MCF 10A (cell line): ENCODE measurements around the gene PTPRE. TPM values are rescaled to one million over a fixed set of nuclear protein-coding genes. Genes with fewer than 3 reads are reported as not detected.

Source experiments
- BruUV-seq: library from RNA; stranded (reverse); fragments of 400-500 nt; replicated peaks from 2 replicates; lab custom pipeline; 2021; lab: Mats Ljungman, UMichigan
- CTCF ChIA-PET: fragments of 300-600 bp; sonication (Branson Sonifier 250); formaldehyde crosslinking; extraction: SDS; loops from one replicate; lab custom pipeline; 2021; ENCODE audit warnings: antibody characterized with exemption, inconsistent platforms; lab: Yijun Ruan, JAX
- POLR2A ChIA-PET: fragments of 300-600, 350-650 bp; sonication (Branson Sonifier 250); formaldehyde crosslinking; extraction: SDS; loops from one replicate; lab custom pipeline; 2020; ENCODE audit warnings: antibody characterized with exemption, inconsistent platforms; lab: Yijun Ruan, JAX
- DNase-seq: peaks from one replicate; pipeline ENCODE4 v3.0.0-alpha.2; 2018; ENCODE audit not compliant: unreplicated experiment
- H3K27ac Mint-ChIP-seq: one replicate; pipeline ENCODE4 v1.8.0; 2022; ENCODE audit warnings: mild to moderate bottlenecking, low read depth, mixed read lengths; ENCODE audit not compliant: unreplicated experiment
- H3K27me3 Mint-ChIP-seq: one replicate; pipeline ENCODE4 v1.8.0; 2022; ENCODE audit warnings: mixed read lengths; ENCODE audit not compliant: insufficient read depth, unreplicated experiment
- H3K36me3 Mint-ChIP-seq: one replicate; pipeline ENCODE4 v1.8.0; 2022; ENCODE audit warnings: mild to moderate bottlenecking, moderate library complexity, mixed read lengths; ENCODE audit not compliant: insufficient read depth, unreplicated experiment
- H3K4me1 Mint-ChIP-seq: one replicate; pipeline ENCODE4 v1.8.0; 2022; ENCODE audit warnings: mixed read lengths; ENCODE audit not compliant: insufficient read depth, unreplicated experiment
- H3K4me3 Mint-ChIP-seq: one replicate; pipeline ENCODE4 v1.8.0; 2022; ENCODE audit warnings: mild to moderate bottlenecking, moderate library complexity, mixed read lengths; ENCODE audit not compliant: unreplicated experiment
- H3K9me3 Mint-ChIP-seq: one replicate; pipeline ENCODE4 v1.8.0; 2022; ENCODE audit warnings: mixed read lengths; ENCODE audit not compliant: unreplicated experiment
- intact Hi-C: fragments of 100-400 bp; cut with micrococcal nuclease; formaldehyde crosslinking; loops from 2 replicates; pipeline ENCODE4 v1.14.1; 2022
- total RNA-seq: library from RNA; stranded (reverse); gene quantifications from 2 replicates; pipeline ENCODE4 v1.2.3, GENCODE V29; 2022
- TF ChIP-seq, protein P1 (sequence below): fragments of 200-600 bp; IDR thresholded peaks from one replicate; pipeline ENCODE4 v1.8.0; 2022; ENCODE audit warnings: antibody characterized with exemption, mild to moderate bottlenecking; ENCODE audit not compliant: unreplicated experiment

PTPRE gene
- total RNA-seq, 1 experiment from 2014 or later = 34.6 TPM

DNA sequence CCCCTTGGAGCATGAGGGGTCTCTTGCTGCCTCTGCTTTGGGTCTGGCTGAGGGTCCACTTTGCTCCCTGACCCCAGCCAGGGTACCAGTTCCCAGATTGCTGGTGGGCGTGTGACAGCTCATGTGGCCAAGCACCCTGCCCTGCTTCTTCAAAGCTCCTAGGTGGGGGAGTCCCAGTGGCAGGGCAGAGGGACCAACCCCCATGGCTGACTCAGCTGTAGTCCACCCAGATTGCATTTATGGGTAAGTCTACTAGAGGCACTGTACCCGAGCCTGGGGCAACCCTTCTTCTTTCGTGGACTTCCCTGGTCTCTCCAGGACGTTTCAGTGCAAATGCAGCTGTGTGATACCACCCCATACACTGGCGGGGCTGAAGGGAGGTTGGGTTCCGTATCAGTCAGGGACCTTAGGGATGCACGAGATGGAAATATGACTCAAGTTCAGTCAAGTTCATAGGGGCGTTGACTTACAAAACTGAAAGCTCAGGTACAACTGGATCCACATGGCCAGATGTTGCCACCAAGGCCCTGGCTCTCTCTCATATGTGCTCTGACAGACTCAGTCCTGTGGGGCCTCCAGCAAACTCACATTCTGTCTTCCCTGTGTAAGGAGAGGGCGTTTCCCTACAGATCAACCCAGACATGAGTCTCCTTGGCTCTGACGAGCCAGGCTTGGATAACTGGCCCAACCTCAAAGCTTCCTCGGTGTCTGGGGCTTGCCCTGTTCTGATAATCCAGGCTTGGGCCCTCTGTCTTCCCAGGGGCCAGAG is 13.6 kb downstream of the PTPRE start:
- Mint-ChIP-seq H3K27me3 (no peaks in the 10 kb centered on the region), H3K36me3 (no peaks in the 10 kb centered on the region), H3K4me1 (peaks cover 26% of the 10 kb centered on the region), H3K4me3 (no peak overlapping the region), H3K9me3 (no peaks in the 10 kb centered on the region), H3K27ac (no peak overlapping the region)
- TF ChIP-seq, protein P1, sequence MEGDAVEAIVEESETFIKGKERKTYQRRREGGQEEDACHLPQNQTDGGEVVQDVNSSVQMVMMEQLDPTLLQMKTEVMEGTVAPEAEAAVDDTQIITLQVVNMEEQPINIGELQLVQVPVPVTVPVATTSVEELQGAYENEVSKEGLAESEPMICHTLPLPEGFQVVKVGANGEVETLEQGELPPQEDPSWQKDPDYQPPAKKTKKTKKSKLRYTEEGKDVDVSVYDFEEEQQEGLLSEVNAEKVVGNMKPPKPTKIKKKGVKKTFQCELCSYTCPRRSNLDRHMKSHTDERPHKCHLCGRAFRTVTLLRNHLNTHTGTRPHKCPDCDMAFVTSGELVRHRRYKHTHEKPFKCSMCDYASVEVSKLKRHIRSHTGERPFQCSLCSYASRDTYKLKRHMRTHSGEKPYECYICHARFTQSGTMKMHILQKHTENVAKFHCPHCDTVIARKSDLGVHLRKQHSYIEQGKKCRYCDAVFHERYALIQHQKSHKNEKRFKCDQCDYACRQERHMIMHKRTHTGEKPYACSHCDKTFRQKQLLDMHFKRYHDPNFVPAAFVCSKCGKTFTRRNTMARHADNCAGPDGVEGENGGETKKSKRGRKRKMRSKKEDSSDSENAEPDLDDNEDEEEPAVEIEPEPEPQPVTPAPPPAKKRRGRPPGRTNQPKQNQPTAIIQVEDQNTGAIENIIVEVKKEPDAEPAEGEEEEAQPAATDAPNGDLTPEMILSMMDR = no peak
- ChIA-PET POLR2A (interaction anchor here (1.1 kb wide), 1 partner anchor 71 kb away, joined by 3 read pairs; no protein-coding TSS in a partner anchor), CTCF (interaction anchor here (0.6 to 7.4 kb wide), 5 partner anchors 14 to 210 kb away, joined by 3 to 55 read pairs (median 5); partner anchors contain the start of gene PTPRE)
- intact Hi-C loops = no loop called here
- BruUV-seq = no TSS peak
- DNase-seq = no peak

DNA sequence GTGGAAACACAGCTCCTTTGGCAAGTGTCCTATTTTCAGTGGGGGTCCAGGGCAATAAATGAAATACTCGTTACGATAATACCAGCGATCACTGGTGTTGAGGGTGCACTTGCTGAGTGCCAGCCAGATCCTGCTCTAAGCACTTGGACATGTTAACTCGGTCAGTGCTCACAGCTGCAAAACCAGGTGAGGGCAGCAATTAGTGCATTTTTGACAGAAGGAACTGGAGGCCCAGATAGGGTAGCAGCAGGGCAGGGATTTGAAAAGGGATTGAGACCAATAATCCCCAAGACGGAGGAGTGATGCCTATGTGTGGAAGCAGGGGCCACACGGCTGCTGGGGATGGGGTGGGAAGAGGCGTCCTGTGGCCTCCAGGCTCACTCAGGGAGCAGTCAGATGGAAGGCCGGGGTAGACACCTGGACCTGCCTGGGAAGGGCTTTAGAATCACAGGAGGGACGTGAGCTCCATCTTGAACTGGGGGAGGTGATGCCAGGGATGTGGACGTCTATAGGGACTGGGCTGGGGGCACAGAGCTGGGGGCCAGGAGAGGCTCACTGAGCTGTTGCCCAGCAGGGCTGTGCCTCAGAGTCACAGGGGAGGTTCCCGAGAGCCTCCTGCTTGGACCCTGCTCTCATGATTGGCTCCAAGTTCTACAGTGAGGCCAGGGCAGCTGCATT is 14.3 kb downstream of the PTPRE start:
- Mint-ChIP-seq H3K4me1 (peaks cover 26% of the 10 kb centered on the region), H3K4me3 (no peak overlapping the region), H3K27ac (no peak overlapping the region), H3K9me3 (no peaks in the 10 kb centered on the region), H3K27me3 (no peaks in the 10 kb centered on the region), H3K36me3 (no peaks in the 10 kb centered on the region)
- TF ChIP-seq, protein P1 = no peak
- intact Hi-C loops = no loop called here
- ChIA-PET POLR2A (interaction anchor here (0.8 to 1.3 kb wide), 2 partner anchors 70 to 917 kb away, joined by 3 to 4 read pairs; no protein-coding TSS in a partner anchor), CTCF (interaction anchor here (0.9 to 7.4 kb wide), 6 partner anchors 15 to 159 kb away, joined by 4 to 55 read pairs (median 6); partner anchors contain the start of gene PTPRE)
- BruUV-seq = no TSS peak
- no peak for DNase-seq

DNA sequence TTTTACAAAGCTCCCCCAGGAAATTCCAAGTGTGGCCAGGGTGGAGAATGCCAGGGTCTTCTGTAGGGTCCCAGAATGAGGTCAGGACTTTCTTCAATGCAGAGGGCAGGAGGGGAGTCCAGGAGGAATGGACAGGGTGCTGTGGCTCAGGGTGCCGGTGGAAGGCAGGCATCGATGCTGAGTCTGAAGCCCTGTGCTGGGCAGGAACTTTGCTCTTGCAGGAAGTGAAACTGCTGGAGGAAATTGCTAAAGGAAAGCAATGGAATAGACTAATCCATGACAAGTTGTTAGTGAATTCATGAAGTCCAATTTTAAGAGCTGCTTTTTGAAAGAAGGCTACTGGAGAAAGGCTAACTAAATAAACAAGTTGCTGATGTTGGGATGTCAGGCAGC is 14.8 kb downstream of the PTPRE start:
- no TSS peak for BruUV-seq
- CTCF ChIA-PET = interaction anchor here (0.9 to 7.4 kb wide), 6 partner anchors 12 to 208 kb away, joined by 3 to 55 read pairs (median 6); partner anchors contain the start of gene PTPRE

More for the DNA sequence above, 14.8 kb downstream of the PTPRE start:
- Mint-ChIP-seq H3K4me3 (no peak overlapping the region), H3K36me3 (no peaks in the 10 kb centered on the region), H3K27me3 (no peaks in the 10 kb centered on the region), H3K9me3 (no peaks in the 10 kb centered on the region), H3K27ac (no peak overlapping the region), H3K4me1 (peaks cover 26% of the 10 kb centered on the region)
- TF ChIP-seq, protein P1 = no peak
- intact Hi-C loops = no loop called here
- no peak for DNase-seq
- POLR2A ChIA-PET = interaction anchor here (0.8 to 1.5 kb wide), 4 partner anchors 15 to 916 kb away, joined by 3 to 5 read pairs (median 4); partner anchors contain the start of gene PTPRE
